Tongue (tissue), 2 donors: Measurements from ENCODE around the gene TEX44. TPM values are rescaled to one million over a fixed set of nuclear protein-coding genes. Genes with fewer than 3 reads are reported as not detected.
"Not testable (repeated sequence)": the region's sequence is repeated elsewhere in the genome, so short reads cannot be mapped to it uniquely, and the experiment has no call there.

Experiments used
- DNase-seq: peaks from one replicate; pipeline ENCODE4 v3.0.0-alpha.2; 2015
- total RNA-seq: library from RNA; depleted of rRNA; stranded (reverse); fragments of >200 nt; gene quantifications from one replicate; pipeline ENCODE4 v1.2.3, GENCODE V29; 2014

The TEX44 gene
- not detected for total RNA-seq

- no peak for DNase-seq
Measured at GRCh38 chr2:231592636-231593145, at the start of gene TEX44. TEX44 (plus strand) TSS chr2:231592864; CDS start chr2:231592952, 88 bp downstream.

- DNase-seq, result no peak
Measured at GRCh38 chr2:231545105-231545902, 47.4 kb upstream of the TEX44 start.

- no peak for DNase-seq
Measured at GRCh38 chr2:231546014-231546715, 46.5 kb upstream of the TEX44 start.

- DNase-seq, result no peak
Measured at GRCh38 chr2:231547315-231548110, 45.2 kb upstream of the TEX44 start.

- no peak for DNase-seq
Measured at GRCh38 chr2:231548752-231549151, 43.9 kb upstream of the TEX44 start.

- DNase-seq, result no peak
Measured at GRCh38 chr2:231549446-231550239, 43.0 kb upstream of the TEX44 start.

GRCh38 chr2:231552752-231553151 is 39.9 kb upstream of the TEX44 start:
- DNase-seq, result no peak

GRCh38 chr2:231554327-231554726 is 38.3 kb upstream of the TEX44 start:
- DNase-seq, result no peak

- no peak for DNase-seq
Measured at GRCh38 chr2:231554748-231555545, 37.7 kb upstream of the TEX44 start.

GRCh38 chr2:231556496-231556895 is 36.2 kb upstream of the TEX44 start:
- not testable (repeated sequence) for DNase-seq

GRCh38 chr2:231556981-231557380 is 35.7 kb upstream of the TEX44 start:
- no peak for DNase-seq

GRCh38 chr2:231557571-231558217 is 35.0 kb upstream of the TEX44 start:
- DNase-seq, result peak; percentile 90

GRCh38 chr2:231563378-231563961 is 29.2 kb upstream of the TEX44 start:
- DNase-seq, result peak; percentile 72

GRCh38 chr2:231565887-231566594 is 26.6 kb upstream of the TEX44 start:
- no peak for DNase-seq

GRCh38 chr2:231567159-231567558 is 25.5 kb upstream of the TEX44 start:
- no peak for DNase-seq

- DNase-seq, result no peak
Measured at GRCh38 chr2:231568098-231568784, 24.4 kb upstream of the TEX44 start.

- DNase-seq, result no peak
Measured at GRCh38 chr2:231568785-231569435, 23.8 kb upstream of the TEX44 start.

- DNase-seq, result not testable (repeated sequence)
Measured at GRCh38 chr2:231570915-231571314, 21.7 kb upstream of the TEX44 start.
